Pancreas (tissue), 10 donors: Measurements from ENCODE around the gene RANBP2. TPM values are rescaled to one million over a fixed set of nuclear protein-coding genes. Genes with fewer than 3 reads are reported as not detected.
"Not testable (repeated sequence)": the region's sequence is repeated elsewhere in the genome, so short reads cannot be mapped to it uniquely, and the experiment has no call there.

Experiments
- ATAC-seq, 4 donors: fragments of 200-7000 bp; cut with Tn5 transposase; one replicate each; pipeline versions ENCODE4 v1.8.0 to v1.9.1; 2020; ENCODE audit warnings: mild to moderate bottlenecking in 4 of 4, moderate library complexity in 4 of 4
- DNase-seq, 6 donors: peaks; one replicate each; pipeline ENCODE4 v3.0.0-alpha.2; 2020
- FAIRE-seq: peaks from 2 replicates; lab custom pipeline; 2012; peaks lifted over from hg19 to GRCh38; lab: Jason Lieb, UNC
- H3K27ac ChIP-seq, 4 donors: fragments of 200-600 bp; sonication (generic); 1 replicate in 3 of 4; 2 replicates in 1 of 4; pipeline versions ENCODE4 v1.5.0 to v1.8.0; 2020
- H3K27me3 ChIP-seq, 4 donors: fragments of 200-600 bp; one replicate each; pipeline ENCODE4 v1.8.0; 2021
- H3K36me3 ChIP-seq, 3 donors: fragments of 200-600 bp; sonication (generic) in 1 of 3; one replicate each; pipeline versions ENCODE4 v1.5.0 to v1.8.0; 2020 to 2021
- H3K4me1 ChIP-seq, 3 donors: fragments of 200-600 bp; one replicate each; pipeline ENCODE4 v1.8.0; 2021
- H3K4me3 ChIP-seq, 4 donors: fragments of 200-600 bp; sonication (generic) in 2 of 4; one replicate each; pipeline versions ENCODE4 v1.5.0 to v1.8.0; 2020 to 2021
- H3K9me3 ChIP-seq, 4 donors: fragments of 200-600 bp; one replicate each; pipeline ENCODE4 v1.8.0; 2021
- CTCF ChIP-seq, 4 donors: fragments of 200-600 bp; sonication (generic) in 3 of 4; IDR thresholded peaks; one replicate each; pipeline versions ENCODE4 v1.5.0 to v1.8.0; 2021; ENCODE audit warnings: antibody characterized with exemption in 4 of 4
- WGBS, 2 donors: extraction: QIAGEN DNeasy Blood & Tissue Kit; methylation state at CpG; one replicate each; pipeline ENCODE4 v1.1.7; 2013; 5-methylcytosine and 5-hydroxymethylcytosine counted together
- intact Hi-C, 3 donors: fragments of 100-400 bp; cut with DNase I; formaldehyde crosslinking; loops; one replicate each; pipeline versions ENCODE4 v1.11.1 to v1.14.2; 2022
- polyA plus RNA-seq, 2 donors: library from polyadenylated mRNA; stranded (reverse); fragments of 200-250 nt; gene quantifications; one replicate each; pipeline ENCODE4 v1.2.3, GENCODE V29; 2013
- total RNA-seq, 6 donors: library from RNA; stranded (reverse); fragmentation: NEBNext Ultra II Directional in 4 of 6; extraction: Animal tissue kit (Norgen Biotek cat#: 25700) in 4 of 6; gene quantifications; one replicate each; pipeline versions ENCODE4 v1.2.1 to v1.2.4, GENCODE V29; 2021 to 2023
- donor health status: healthy with polysubstance abuse.
- donor health status: DM: no; HTN: no; CAD: no; lungs with moderate emphysema.
- donor health status: DM: no; HTN: no; CAD: no.
- donor health status: control.
- donor health status: control.
- donor health status: Bipolar disorder and iron deficiency.
- donor health status: DM: yes; HTN: yes; CAD: no.
- donor health status: DM: no; HTN: no; CAD: no.
- donor health status: DM: no; HTN: no; CAD: no.
- donor health status: DM: yes; HTN: yes; CAD: no.

Gene RANBP2
- total and polyA plus RNA-seq, 8 donors = 8.4 to 53.5 (median 38.1) TPM

- Histone ChIP-seq H3K4me3 (no peak overlapping the region), H3K27me3 (no peaks in the 10 kb centered on the region), H3K36me3 (no peaks in the 10 kb centered on the region), H3K4me1 (no peaks in the 10 kb centered on the region), H3K27ac (no peak overlapping the region), H3K9me3 (no peaks in the 10 kb centered on the region)
- DNase-seq (no peak), ATAC-seq (no peak), FAIRE-seq (no peak)
- intact Hi-C loops = no loop called here
- no peak for TF ChIP-seq CTCF (IDR thresholded peaks at IDR 0.05)
- 77 to 92% methylated on average over 7 of the region's 7 CpGs for WGBS, 2 donors
These were observed 27.8 kb upstream of the RANBP2 start for GRCh38 chr2:108691447-108691846.

GRCh38 chr2:108701208-108701607 lies 18.1 kb upstream of the RANBP2 start:
- no peak for DNase-seq
- Histone ChIP-seq H3K36me3 (no peaks in the 10 kb centered on the region), H3K27me3 (no peaks in the 10 kb centered on the region), H3K4me1 (no peaks in the 10 kb centered on the region), H3K9me3 (no peaks in the 10 kb centered on the region), H3K4me3 (no peak overlapping the region), H3K27ac (no peak overlapping the region)
- no peak for ATAC-seq
- intact Hi-C loops = no loop called here
- no peak for FAIRE-seq
- no peak for TF ChIP-seq CTCF (IDR thresholded peaks at IDR 0.05)
- WGBS, 2 donors = 39 to 43% methylated on average over 3 of the region's 3 CpGs

DNA sequence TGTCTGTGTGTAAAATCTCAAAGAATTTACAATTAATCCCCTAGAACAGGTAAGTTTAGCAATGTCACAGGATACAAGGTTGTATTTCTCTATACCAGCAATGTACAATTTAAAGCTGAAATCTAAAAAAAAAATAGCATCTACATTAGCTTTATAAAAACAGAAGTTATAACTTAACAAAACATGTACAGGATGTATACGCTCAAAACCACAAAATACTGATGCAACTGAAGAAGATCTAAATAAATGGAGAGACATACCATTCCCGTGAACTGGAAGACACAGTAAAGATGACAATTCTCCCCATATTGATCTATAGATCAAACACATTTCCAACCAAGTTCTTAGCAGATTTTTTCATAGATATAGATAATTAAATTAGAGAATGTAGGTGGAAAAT lies 17.5 kb upstream of the RANBP2 start:
- no peak for DNase-seq
- Histone ChIP-seq H3K27me3 (no peaks in the 10 kb centered on the region), H3K9me3 (no peaks in the 10 kb centered on the region), H3K4me1 (no peaks in the 10 kb centered on the region), H3K27ac (no peak overlapping the region), H3K4me3 (no peak overlapping the region), H3K36me3 (no peaks in the 10 kb centered on the region)
- TF ChIP-seq CTCF (IDR thresholded peaks at IDR 0.05) = no peak
- WGBS, 2 donors = 83 to 92% methylated on average over 2 of the region's 2 CpGs
- FAIRE-seq = no peak
- no peak for ATAC-seq
- intact Hi-C loops = no loop called here

DNA sequence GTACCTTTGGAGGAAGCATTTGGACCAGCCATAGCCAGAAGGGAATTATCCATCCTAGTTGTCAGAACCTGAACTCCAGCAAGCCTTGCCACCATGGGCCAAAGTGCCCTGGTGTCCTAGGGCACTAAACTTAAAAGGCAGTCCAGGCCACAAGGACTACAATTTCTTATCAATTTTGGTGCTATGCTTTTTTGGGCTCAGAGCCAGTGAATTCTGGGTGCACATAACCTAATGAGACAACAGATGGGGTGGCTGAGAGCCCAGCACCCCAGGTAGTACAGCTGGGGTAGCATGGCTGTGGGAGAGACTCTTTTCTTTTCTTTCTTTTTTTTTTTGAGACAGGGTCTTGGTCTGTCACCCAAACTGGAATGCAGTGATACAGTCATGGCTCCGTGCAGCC lies 14.4 kb upstream of the RANBP2 start:
- H3K4me3 ChIP-seq = no peak overlapping the region
- H3K36me3 ChIP-seq = no peaks in the 10 kb centered on the region
- no peak overlapping the region for H3K27ac ChIP-seq
- FAIRE-seq (no peak), DNase-seq (no peak), ATAC-seq (no peak)
- H3K27me3 ChIP-seq = no peaks in the 10 kb centered on the region
- no peaks in the 10 kb centered on the region for H3K9me3 ChIP-seq
- 84 to 94% methylated on average over 1 of the region's 1 CpG for WGBS, 2 donors
- no peak for TF ChIP-seq CTCF (IDR thresholded peaks at IDR 0.05)
- intact Hi-C loops = no loop called here
- no peaks in the 10 kb centered on the region for H3K4me1 ChIP-seq

DNA sequence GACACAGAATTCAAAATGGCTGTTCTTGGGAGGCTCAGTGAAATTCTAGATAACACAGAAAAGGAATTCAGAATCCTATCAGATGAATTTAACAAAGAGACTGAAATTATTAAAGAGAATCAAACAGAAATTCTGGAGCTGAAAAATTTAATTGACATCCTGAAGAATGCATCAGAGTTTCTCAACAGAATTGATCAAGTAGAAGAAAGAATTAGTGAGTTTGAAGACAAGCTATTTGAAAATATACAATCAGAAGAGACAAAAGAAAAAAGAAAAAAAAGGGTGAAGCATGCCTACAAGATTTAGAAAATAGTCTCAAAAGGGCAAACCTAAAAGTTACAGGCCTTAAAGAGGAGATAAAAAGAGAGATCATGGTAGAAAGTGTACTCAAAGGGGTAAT lies 12.0 kb upstream of the RANBP2 start:
- FAIRE-seq = no peak

DNA sequence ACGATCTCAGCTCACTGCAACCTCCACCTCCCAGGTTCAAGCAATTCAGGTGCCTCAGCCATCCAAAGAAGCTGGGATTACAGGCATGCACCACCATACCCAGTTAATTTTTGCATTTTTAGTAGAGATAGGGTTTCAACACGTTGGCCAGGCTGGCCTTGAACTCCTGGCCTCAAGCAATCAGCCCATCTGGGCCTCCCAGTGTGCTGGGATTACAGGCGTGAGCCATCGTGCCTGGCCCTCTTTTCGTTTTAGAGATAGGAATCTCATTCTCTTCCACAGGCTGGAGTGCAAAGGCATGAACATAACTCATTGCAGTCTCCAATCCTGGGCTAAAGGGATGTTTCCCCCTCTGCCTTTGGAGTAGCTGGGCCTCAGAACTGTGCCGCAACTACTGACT lies 2.3 kb upstream of the RANBP2 start:
- intact Hi-C loops, FAIRE-seq, H3K4me1 ChIP-seq, H3K4me3 ChIP-seq, H3K27me3 ChIP-seq, H3K36me3 ChIP-seq, ATAC-seq, H3K9me3 ChIP-seq, H3K27ac ChIP-seq, DNase-seq: not testable (repeated sequence)
- WGBS, 2 donors = 55 to 62% methylated on average over 6 of the region's 6 CpGs

More for the DNA sequence above, 12.0 kb upstream of the RANBP2 start:
- H3K27ac ChIP-seq = no peak overlapping the region
- H3K27me3 ChIP-seq = no peaks in the 10 kb centered on the region
- TF ChIP-seq CTCF (IDR thresholded peaks at IDR 0.05) = no peak
- no peaks in the 10 kb centered on the region for H3K36me3 ChIP-seq
- H3K4me3 ChIP-seq = no peak overlapping the region
- no peaks in the 10 kb centered on the region for H3K9me3 ChIP-seq
- ATAC-seq (no peak), DNase-seq (no peak)
- intact Hi-C loops = no loop called here
- H3K4me1 ChIP-seq = no peaks in the 10 kb centered on the region

DNA sequence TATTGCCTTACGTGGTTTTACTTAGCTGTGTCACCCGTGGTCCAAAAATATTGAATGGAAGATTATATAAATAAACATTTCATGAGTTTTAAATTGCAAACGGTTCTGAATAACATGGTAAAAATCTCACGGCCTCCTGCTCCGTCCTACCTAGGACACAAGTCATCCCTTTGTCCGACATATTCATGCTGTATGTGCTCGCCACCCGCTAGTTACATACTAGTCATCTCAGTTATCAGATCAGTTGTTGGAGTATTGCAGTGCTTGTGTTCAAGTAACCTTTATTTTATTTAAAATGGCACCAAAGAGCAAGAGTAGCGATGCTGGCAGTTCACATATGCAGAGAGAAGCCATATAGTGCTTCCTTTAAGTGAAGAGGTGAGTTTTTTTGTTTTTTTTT lies 6.8 kb downstream of the RANBP2 start:
- H3K36me3 ChIP-seq, H3K27me3 ChIP-seq, intact Hi-C loops, FAIRE-seq, H3K27ac ChIP-seq, H3K9me3 ChIP-seq, H3K4me3 ChIP-seq, ATAC-seq, DNase-seq: not testable (repeated sequence)
- WGBS, 2 donors = 37 to 39% methylated on average over 9 of the region's 9 CpGs
- peaks cover 0 to 12% (median 0%) of the 10 kb centered on the region in 3 donors for H3K4me1 ChIP-seq

DNA sequence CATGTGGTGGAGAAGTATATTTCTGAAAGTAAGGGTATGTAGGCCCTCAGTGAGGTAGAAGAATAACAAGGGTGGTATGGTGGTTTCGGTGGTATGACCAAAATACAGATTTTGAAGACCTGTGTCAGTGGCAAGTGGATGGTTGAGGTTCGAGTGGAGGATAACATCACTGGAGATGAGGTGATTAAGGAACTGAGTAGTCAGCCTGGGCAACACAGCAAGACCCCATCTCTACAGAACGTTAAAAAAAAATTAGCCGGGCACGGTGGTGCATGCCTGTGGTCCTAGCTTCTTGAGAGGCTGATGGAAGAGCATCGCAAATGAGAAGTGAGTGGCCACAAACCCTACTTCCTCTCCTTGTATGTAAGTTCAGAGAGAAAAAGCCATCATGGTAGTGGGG lies 15.4 kb downstream of the RANBP2 start:
- ATAC-seq, H3K27me3 ChIP-seq, H3K36me3 ChIP-seq, H3K27ac ChIP-seq, H3K4me1 ChIP-seq, intact Hi-C loops, H3K4me3 ChIP-seq, DNase-seq, FAIRE-seq, H3K9me3 ChIP-seq: not testable (repeated sequence)
- WGBS, 2 donors = 95 to 98% methylated on average over 6 of the region's 6 CpGs
